GM10847 (cell line): Measurements from ENCODE around the gene MPPE1.

ENCODE experiments used
- POLR2A ChIP-seq: IDR thresholded peaks from 2 replicates; pipeline ENCODE4 v1.6.1; 2011; ENCODE audit not compliant: insufficient read length; ENCODE audit errors: extremely low read depth

Gene MPPE1, protein sequence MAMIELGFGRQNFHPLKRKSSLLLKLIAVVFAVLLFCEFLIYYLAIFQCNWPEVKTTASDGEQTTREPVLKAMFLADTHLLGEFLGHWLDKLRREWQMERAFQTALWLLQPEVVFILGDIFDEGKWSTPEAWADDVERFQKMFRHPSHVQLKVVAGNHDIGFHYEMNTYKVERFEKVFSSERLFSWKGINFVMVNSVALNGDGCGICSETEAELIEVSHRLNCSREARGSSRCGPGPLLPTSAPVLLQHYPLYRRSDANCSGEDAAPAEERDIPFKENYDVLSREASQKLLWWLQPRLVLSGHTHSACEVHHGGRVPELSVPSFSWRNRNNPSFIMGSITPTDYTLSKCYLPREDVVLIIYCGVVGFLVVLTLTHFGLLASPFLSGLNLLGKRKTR

GRCh38 chr18:11908182-11909060, at the start of gene MPPE1:
Gene MPPE1, minus strand, starts transcription at chr18:11908317. Its CDS starts 11,053 bp downstream, at chr18:11897264.
- TF ChIP-seq POLR2A, result peak; percentile 78

DNA sequence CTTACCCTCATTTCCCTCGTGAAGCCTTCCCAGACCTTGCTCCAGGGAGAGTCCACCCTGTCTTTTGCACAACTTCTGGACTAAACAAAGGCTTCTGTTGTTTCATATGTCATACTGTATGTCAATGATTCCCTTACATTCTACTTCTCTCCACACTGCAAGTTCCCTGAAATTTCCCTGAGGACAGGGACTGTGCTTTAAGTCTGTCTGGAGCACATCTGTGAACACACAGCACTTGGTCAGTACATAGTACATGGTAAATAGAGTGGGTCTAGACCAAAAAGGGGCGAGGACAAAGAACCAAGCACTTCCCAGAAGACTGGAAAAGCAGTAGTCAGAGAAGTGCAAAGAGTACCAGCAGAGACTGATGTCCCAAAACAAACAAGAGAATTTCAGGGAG, 49.5 kb upstream of the MPPE1 start:
- TF ChIP-seq POLR2A, result no peak

DNA sequence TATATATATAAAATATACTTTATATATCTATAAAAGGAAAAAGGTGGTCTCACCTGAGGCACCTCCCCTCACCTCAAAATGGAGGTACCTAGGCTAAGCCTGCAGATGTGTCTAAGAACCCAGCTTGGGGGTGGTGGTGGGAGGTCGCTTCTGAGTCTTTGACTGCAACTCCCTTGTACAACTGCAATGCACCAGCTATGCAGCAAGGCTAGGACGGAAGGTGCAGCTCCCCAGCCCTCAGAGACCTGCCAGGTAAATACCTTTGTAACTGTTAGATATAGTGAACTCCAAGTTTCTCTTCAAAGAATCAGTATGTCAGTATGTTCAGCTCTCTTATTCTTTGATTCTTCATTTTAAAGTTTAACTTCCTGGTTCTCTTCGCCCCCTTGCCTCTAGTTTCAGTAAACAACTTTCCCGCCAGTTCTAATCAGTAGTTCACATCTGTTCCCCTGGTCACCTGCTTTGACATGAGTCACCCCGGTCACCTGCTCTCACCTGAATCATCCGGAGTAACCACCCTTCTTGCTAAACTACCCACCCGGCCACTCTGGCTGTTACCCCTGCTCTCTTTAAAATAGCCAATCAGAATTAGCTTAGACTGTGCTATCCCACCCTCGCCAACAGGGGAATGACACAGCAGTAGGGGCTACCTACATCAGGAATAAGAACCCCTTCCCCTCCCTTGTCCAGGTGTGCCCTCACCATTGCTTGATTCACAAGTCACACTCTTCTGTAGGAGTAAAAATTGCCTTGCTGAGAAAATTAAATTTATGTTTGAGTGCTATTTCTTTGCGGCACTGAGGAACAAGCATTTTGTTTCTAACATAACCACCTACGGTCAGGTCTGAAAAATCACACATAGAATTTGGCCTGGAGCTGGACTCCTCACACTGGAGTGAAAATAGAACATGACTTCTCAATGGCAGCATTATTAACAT, 48.5 kb upstream of the MPPE1 start:
- TF ChIP-seq POLR2A, result no peak

DNA sequence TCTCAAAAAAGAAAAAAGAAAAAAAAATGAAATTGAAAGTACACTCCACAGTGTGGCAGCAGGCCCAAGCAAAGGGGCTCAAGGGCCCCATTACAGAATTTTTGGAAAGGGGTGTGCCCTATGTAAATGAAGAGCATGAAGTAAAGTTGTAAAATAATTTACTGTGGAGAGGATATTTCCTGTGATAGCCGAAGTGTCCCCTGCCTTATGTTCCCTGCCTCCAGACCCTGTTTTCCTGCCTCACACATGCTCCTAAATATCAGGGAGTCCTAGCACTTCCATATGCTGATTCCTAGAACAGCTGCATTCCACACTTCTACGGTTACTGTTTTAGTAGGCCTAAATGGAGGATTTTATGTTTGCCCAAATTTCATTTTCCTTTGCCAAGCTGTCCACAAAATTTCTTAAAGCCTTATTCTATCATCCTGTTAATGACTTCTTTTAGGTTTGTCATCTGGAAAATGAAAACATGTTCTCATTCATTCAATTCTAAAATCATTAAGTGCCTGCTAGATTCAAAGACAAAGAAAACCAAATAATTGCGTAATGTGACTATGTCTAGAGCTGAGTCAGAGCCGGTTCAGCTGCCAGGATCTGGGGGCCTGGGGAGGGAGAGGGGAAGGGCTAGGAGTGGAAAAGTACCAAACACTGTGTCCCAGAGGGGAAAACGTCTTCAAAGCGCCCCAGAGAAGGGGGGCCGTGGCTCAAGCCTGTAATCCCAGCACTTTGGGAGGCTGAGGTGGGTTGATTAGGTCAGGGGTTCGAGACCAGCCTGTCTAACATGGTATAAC, 47.3 kb upstream of the MPPE1 start:
- TF ChIP-seq POLR2A, result no peak

DNA sequence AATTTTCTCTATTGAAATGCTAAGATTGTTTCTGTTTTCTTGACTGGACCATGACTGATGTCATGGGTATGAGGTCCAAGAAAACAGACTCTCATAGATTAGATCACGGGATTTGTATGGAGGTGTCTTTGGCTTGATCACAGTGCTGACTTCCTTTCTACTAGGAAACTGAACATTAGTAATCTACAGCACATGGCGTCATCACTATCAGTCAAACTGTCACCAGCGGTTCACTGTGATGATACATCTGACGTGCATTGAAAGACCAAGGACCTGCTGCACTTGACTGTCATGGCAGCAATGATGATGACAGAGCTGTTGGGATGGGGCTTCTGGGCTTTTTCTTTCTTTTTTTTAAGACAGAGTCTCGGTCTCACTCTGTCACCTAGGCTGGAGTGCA, 45.0 kb upstream of the MPPE1 start:
- no peak for TF ChIP-seq POLR2A

- no peak for TF ChIP-seq POLR2A
These were observed 43.3 kb upstream of the MPPE1 start for GRCh38 chr18:11951390-11951851.

DNA sequence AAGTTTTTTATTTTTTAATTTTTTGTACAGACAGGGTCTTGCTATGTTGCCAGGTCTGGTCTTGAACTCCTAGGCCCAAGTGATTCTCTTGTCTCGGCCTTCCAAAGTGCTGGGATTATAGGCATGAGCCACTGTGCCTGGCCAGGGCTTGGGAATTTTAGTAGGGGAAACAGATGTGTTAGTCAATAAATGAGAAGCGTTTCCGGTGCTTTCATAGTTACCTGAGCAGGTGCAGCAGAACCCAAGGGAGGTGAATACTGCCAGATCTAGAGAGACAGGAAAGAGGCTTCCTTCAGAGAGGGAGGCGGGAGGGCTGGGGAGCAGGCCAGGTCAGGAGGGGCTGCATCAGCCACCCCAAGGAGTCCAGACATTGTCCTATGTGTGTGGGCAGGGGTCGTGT, 42.7 kb upstream of the MPPE1 start:
- no peak for TF ChIP-seq POLR2A

- TF ChIP-seq POLR2A, result no peak
These were observed 40.9 kb upstream of the MPPE1 start for GRCh38 chr18:11948852-11949523.

DNA sequence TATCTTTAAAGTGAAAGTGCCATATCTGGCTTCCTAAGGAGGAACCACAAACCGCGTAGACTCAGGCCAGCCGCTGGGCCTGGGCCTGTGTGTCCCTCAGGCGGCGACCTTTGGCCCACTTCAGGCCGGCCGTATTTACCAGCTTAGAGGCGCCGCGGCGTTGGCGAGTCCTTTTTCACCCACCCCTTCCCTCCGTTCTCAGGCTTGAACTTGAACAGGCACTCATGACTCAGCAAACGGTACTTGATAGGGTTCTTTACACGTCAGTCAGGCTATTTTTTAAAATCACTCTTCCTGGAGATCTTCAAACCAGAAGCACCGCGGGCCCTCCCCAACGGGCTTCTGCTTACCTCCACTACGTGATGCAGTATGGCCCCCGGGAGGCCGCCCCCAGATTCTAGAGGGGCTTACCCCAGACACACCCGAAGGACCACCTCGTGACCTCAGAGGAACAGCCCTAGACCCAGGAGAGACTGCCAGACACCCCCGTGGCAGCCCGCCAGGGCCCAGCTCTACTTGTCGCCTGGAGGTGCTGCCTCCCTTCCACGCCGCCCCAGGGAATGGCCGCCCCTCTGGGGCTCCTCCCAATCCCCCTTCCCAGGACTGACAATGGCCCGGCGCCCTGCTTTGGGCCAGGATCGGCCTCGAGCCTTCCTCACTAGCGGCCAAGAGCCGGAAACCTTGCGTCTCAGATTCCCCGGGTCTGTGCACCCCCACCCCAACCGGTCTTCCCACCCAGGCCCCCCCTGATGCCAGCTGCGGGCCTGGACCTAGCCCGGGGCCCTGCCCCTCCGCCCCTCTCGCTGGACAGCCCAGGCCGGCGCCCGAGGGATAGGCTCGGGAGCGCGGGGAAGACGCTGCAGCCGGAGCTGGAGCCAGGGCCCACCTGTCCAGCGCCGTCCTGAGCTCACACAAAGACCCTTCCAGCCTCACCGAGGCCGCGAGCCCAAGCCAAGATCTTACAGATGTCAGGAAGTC, 39.4 kb upstream of the MPPE1 start:
- TF ChIP-seq POLR2A, result no peak

GRCh38 chr18:11946756-11947155, 38.6 kb upstream of the MPPE1 start:
- no peak for TF ChIP-seq POLR2A

GRCh38 chr18:11944786-11945185, 36.7 kb upstream of the MPPE1 start:
- TF ChIP-seq POLR2A, result no peak

- no peak for TF ChIP-seq POLR2A
These were observed 36.1 kb upstream of the MPPE1 start for GRCh38 chr18:11944252-11944651.
